MG63 (cell line): Measurements from ENCODE around the gene ZBTB32. TPM values are rescaled to one million over a fixed set of nuclear protein-coding genes. Genes with fewer than 3 reads are reported as not detected.
"Not testable (repeated sequence)": the region's sequence is repeated elsewhere in the genome, so short reads cannot be mapped to it uniquely, and the experiment has no call there.

Experiments
- DNase-seq: peaks from one replicate; pipeline ENCODE4 v3.0.0-alpha.2; 2020
- H3K27me3 ChIP-seq: fragments of 250-450 bp; sonication (Bioruptor Pico); 2 replicates; pipeline ENCODE4 v1.5.1; 2020; ENCODE audit warnings: mild to moderate bottlenecking, moderate library complexity
- H3K36me3 ChIP-seq: fragments of 250-450 bp; sonication (Bioruptor Pico); 2 replicates; pipeline ENCODE4 v1.5.1; 2020; ENCODE audit warnings: mild to moderate bottlenecking, moderate library complexity
- H3K4me3 ChIP-seq: fragments of 250-450 bp; sonication (Bioruptor Pico); 2 replicates; pipeline ENCODE4 v1.5.1; 2020; ENCODE audit warnings: mild to moderate bottlenecking, moderate library complexity
- H3K9me3 ChIP-seq: fragments of 250-450 bp; sonication (Bioruptor Pico); 2 replicates; pipeline ENCODE4 v1.5.1; 2020; ENCODE audit warnings: mild to moderate bottlenecking, moderate library complexity
- total RNA-seq: library from RNA; depleted of rRNA; stranded (reverse); fragments of >200 nt; shearing (Covaris generic); gene quantifications from 2 replicates; pipeline ENCODE4 v1.2.3, GENCODE V29; 2014; ENCODE audit warnings: low replicate concordance

ZBTB32 gene
- total RNA-seq, 1 experiment from 2014 or later: not detected

- H3K9me3 ChIP-seq: no peaks in the 10 kb centered on the region
- H3K27me3 ChIP-seq: no peaks in the 10 kb centered on the region
- peak overlapping the region; percentile 89; the same call in 1 of the 2 replicates for H3K4me3 ChIP-seq
- H3K36me3 ChIP-seq: peaks cover 19% of the 10 kb centered on the region
- no peak for DNase-seq
Observed at GRCh38 chr19:35715355-35715809, 11.0 kb downstream of the ZBTB32 start.

GRCh38 chr19:35715981-35716800, 11.8 kb downstream of the ZBTB32 start:
- peak overlapping the region; percentile 89 for H3K4me3 ChIP-seq
- no peaks in the 10 kb centered on the region for H3K27me3 ChIP-seq
- peak; percentile 55 for DNase-seq
- no peaks in the 10 kb centered on the region for H3K9me3 ChIP-seq
- H3K36me3 ChIP-seq: peaks cover 22% of the 10 kb centered on the region

GRCh38 chr19:35716801-35717664, 12.7 kb downstream of the ZBTB32 start:
- H3K4me3 ChIP-seq: peak overlapping the region; percentile 89
- H3K27me3 ChIP-seq: no peaks in the 10 kb centered on the region
- H3K36me3 ChIP-seq: peaks cover 31% of the 10 kb centered on the region
- H3K9me3 ChIP-seq: no peaks in the 10 kb centered on the region
- DNase-seq: peak; percentile 92

GRCh38 chr19:35717665-35718344, 13.4 kb downstream of the ZBTB32 start, which contains the start of gene KMT2B:
Gene KMT2B (plus strand): TSS chr19:35718003. CDS start chr19:35718019, 16 bp downstream.
- H3K27me3 ChIP-seq: no peaks in the 10 kb centered on the region
- H3K9me3 ChIP-seq: no peaks in the 10 kb centered on the region
- peak within 1 kb of the TSS; percentile 89 for H3K4me3 ChIP-seq
- H3K36me3 ChIP-seq: peaks cover 39% of the 10 kb centered on the region
- DNase-seq: peak; percentile 98

GRCh38 chr19:35718345-35719041, 14.1 kb downstream of the ZBTB32 start:
- peaks cover 45% of the 10 kb centered on the region for H3K36me3 ChIP-seq
- no peaks in the 10 kb centered on the region for H3K27me3 ChIP-seq
- DNase-seq: peak; percentile 45
- peak overlapping the region; percentile 86 for H3K4me3 ChIP-seq
- H3K9me3 ChIP-seq: no peaks in the 10 kb centered on the region

- no peaks in the 10 kb centered on the region for H3K27me3 ChIP-seq
- H3K36me3 ChIP-seq: peaks cover 56% of the 10 kb centered on the region
- H3K9me3 ChIP-seq: no peaks in the 10 kb centered on the region
- H3K4me3 ChIP-seq: peak overlapping the region; percentile 86
- DNase-seq: no peak
Observed at GRCh38 chr19:35719402-35720162, 15.2 kb downstream of the ZBTB32 start.

- Histone ChIP-seq H3K27me3 (no peaks in the 10 kb centered on the region), H3K36me3 (peaks cover 62% of the 10 kb centered on the region), H3K4me3 (no peak overlapping the region), H3K9me3 (no peaks in the 10 kb centered on the region)
- no peak for DNase-seq
Observed at GRCh38 chr19:35720163-35720524, 15.8 kb downstream of the ZBTB32 start.

GRCh38 chr19:35720648-35721047, 16.3 kb downstream of the ZBTB32 start:
- Histone ChIP-seq H3K36me3 (peaks cover 67% of the 10 kb centered on the region), H3K27me3 (no peaks in the 10 kb centered on the region), H3K9me3 (no peaks in the 10 kb centered on the region), H3K4me3 (no peak overlapping the region)
- no peak for DNase-seq

- H3K27me3 ChIP-seq: no peaks in the 10 kb centered on the region
- peaks cover 74% of the 10 kb centered on the region for H3K36me3 ChIP-seq
- no peaks in the 10 kb centered on the region for H3K9me3 ChIP-seq
- H3K4me3 ChIP-seq: no peak overlapping the region
- DNase-seq: no peak
Observed at GRCh38 chr19:35721374-35721773, 17.0 kb downstream of the ZBTB32 start.

- DNase-seq: no peak
- Histone ChIP-seq H3K9me3 (no peaks in the 10 kb centered on the region), H3K36me3 (peaks cover 84% of the 10 kb centered on the region), H3K27me3 (no peaks in the 10 kb centered on the region), H3K4me3 (no peak overlapping the region)
Observed at GRCh38 chr19:35722461-35722860, 18.1 kb downstream of the ZBTB32 start.

- H3K9me3 ChIP-seq: no peaks in the 10 kb centered on the region
- H3K4me3 ChIP-seq: no peak overlapping the region
- no peak for DNase-seq
- peaks cover 88% of the 10 kb centered on the region for H3K36me3 ChIP-seq
- no peaks in the 10 kb centered on the region for H3K27me3 ChIP-seq
Observed at GRCh38 chr19:35722897-35723296, 18.5 kb downstream of the ZBTB32 start.

GRCh38 chr19:35723671-35724070, 19.3 kb downstream of the ZBTB32 start:
- H3K4me3 ChIP-seq: no peak overlapping the region
- no peaks in the 10 kb centered on the region for H3K27me3 ChIP-seq
- no peaks in the 10 kb centered on the region for H3K9me3 ChIP-seq
- H3K36me3 ChIP-seq: peaks cover 92% of the 10 kb centered on the region
- no peak for DNase-seq

- not testable (repeated sequence) for DNase-seq, H3K9me3 ChIP-seq, H3K4me3 ChIP-seq, H3K27me3 ChIP-seq
- H3K36me3 ChIP-seq: peaks cover 92% of the 10 kb centered on the region
Observed at GRCh38 chr19:35724132-35724531, 19.8 kb downstream of the ZBTB32 start.

GRCh38 chr19:35724560-35724959, 20.2 kb downstream of the ZBTB32 start:
- Histone ChIP-seq H3K36me3 (peaks cover 94% of the 10 kb centered on the region), H3K27me3 (no peaks in the 10 kb centered on the region), H3K4me3 (no peak overlapping the region), H3K9me3 (no peaks in the 10 kb centered on the region)
- DNase-seq: no peak

GRCh38 chr19:35725216-35725861, 21.0 kb downstream of the ZBTB32 start:
- no peaks in the 10 kb centered on the region for H3K27me3 ChIP-seq
- H3K36me3 ChIP-seq: peaks cover 94% of the 10 kb centered on the region
- no peak for DNase-seq
- H3K4me3 ChIP-seq: no peak overlapping the region
- no peaks in the 10 kb centered on the region for H3K9me3 ChIP-seq
